Measurements from ENCODE around the gene LARP4B. TPM values are rescaled to one million over a fixed set of nuclear protein-coding genes. Genes with fewer than 3 reads are reported as not detected.

LARP4B gene
- total RNA-seq, 2 experiments from 2014 or later, result 64.8 to 143 TPM

DNA sequence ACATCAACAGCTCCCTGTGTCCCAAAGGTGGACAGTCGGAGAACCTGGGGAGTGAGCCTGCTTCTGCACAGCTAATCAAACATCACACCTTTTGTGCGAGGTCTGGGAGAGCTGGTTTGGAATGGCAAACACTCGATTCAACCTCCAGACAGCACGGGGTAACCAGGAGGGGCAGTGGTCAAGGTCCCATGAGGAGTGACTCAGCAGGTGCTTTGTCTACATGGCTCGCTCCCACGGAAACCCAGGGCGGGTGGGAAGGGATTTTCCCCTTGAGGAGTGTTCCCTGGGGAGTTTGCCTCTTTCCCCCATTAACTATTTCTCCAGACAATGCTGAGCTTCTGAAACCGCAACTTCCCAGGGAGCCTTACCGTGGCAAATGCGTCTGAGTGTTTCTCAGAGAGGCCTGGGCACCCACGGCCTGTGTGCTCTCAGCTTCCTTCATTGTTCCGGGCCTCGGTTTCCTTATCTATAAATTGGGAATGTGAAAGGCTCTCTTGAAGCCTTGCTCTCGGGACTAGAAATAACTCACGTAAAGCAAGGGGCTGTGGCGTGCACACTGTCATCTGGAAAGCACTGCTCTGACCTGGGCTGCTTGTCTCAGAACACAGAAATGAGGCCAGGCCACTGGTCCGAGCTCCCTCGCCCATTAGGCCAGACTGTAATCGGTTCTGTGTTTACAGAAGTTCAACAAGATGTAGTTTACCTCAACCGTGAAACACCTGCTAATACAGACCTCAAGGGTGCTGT lies 42.7 kb upstream of the LARP4B start:
- Histone ChIP-seq H3K36me3 (ENCODE audit: insufficient read depth, low read length) (no peaks in the 10 kb centered on the region), H3K27ac (ENCODE audit: low read depth, low read length, poor library complexity, severe bottlenecking) (no peak overlapping the region), H3K79me2 (ENCODE audit: insufficient read depth, low read depth, low read length) (no peaks in the 10 kb centered on the region), H3K4me3 (ENCODE audit: low read depth, low read length, poor library complexity, severe bottlenecking) (no peak overlapping the region), H4K20me1 (ENCODE audit: insufficient read depth, low read length) (no peaks in the 10 kb centered on the region), H3K9me3 (ENCODE audit: low read length) (peaks cover 8% of the 10 kb centered on the region), H2AFZ (ENCODE audit: low read length) (no peak overlapping the region), H3K4me2 (ENCODE audit: low read length) (no peak overlapping the region), H3K9me2 (ENCODE audit: insufficient read depth, low read length) (no peaks in the 10 kb centered on the region), H3K4me1 (ENCODE audit: insufficient read depth, low read length, poor library complexity, severe bottlenecking) (no peaks in the 10 kb centered on the region)
- TF ChIP-seq, protein P1, sequence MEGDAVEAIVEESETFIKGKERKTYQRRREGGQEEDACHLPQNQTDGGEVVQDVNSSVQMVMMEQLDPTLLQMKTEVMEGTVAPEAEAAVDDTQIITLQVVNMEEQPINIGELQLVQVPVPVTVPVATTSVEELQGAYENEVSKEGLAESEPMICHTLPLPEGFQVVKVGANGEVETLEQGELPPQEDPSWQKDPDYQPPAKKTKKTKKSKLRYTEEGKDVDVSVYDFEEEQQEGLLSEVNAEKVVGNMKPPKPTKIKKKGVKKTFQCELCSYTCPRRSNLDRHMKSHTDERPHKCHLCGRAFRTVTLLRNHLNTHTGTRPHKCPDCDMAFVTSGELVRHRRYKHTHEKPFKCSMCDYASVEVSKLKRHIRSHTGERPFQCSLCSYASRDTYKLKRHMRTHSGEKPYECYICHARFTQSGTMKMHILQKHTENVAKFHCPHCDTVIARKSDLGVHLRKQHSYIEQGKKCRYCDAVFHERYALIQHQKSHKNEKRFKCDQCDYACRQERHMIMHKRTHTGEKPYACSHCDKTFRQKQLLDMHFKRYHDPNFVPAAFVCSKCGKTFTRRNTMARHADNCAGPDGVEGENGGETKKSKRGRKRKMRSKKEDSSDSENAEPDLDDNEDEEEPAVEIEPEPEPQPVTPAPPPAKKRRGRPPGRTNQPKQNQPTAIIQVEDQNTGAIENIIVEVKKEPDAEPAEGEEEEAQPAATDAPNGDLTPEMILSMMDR (conservative IDR thresholded peaks at IDR 0.05; ENCODE audit: low read length), result no peak
- TF ChIP-seq EZH2phosphoT487 (IDR thresholded peaks at IDR 0.05; ENCODE audit: borderline replicate concordance, low read depth, low read length), result no peak
- CTCF ChIA-PET (ENCODE audit: unreplicated experiment), result interaction anchor here (0.6 kb wide), 1 partner anchor 630 kb away, joined by 4 read pairs; no protein-coding TSS in a partner anchor
- no peak for DNase-seq (ENCODE audit: low spot score)
- intact Hi-C loops (cut with micrococcal nuclease; ENCODE audit: unreplicated experiment), result no loop called here
- POLR2A ChIA-PET, result no interaction called here
- BruUV-seq (replicated peaks), result no TSS peak

DNA sequence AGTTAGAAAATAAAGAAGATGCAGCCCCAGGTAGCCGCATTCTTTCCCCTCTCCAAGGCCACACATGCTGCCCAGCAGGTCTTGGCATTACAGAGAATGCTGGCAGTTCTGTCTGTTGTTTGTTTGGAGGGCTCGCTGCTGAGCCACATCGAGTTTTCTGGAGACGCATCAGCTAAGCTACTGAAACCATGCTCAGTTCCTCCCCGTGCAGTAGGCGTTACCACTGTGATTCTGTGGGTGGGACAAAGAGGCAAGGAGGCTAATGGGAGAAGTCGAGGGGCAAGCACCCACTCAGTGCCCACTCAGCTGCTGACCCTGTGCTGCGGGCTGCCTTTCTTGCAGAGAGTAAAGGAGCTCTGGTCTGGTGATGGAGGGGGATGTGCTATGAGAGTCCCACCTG lies 41.3 kb upstream of the LARP4B start:
- Histone ChIP-seq H3K4me3 (ENCODE audit: low read depth, low read length, poor library complexity, severe bottlenecking) (no peak overlapping the region), H3K9me2 (ENCODE audit: insufficient read depth, low read length) (no peaks in the 10 kb centered on the region), H3K27ac (ENCODE audit: low read depth, low read length, poor library complexity, severe bottlenecking) (no peak overlapping the region), H2AFZ (ENCODE audit: low read length) (no peak overlapping the region), H3K9me3 (ENCODE audit: low read length) (no peaks in the 10 kb centered on the region), H3K36me3 (ENCODE audit: insufficient read depth, low read length) (no peaks in the 10 kb centered on the region), H3K4me1 (ENCODE audit: insufficient read depth, low read length, poor library complexity, severe bottlenecking) (no peaks in the 10 kb centered on the region), H3K4me2 (ENCODE audit: low read length) (no peak overlapping the region), H4K20me1 (ENCODE audit: insufficient read depth, low read length) (no peaks in the 10 kb centered on the region), H3K79me2 (ENCODE audit: insufficient read depth, low read depth, low read length) (no peaks in the 10 kb centered on the region)
- no peak for DNase-seq (ENCODE audit: low spot score)
- ChIA-PET CTCF (ENCODE audit: unreplicated experiment) (no interaction called here), POLR2A (no interaction called here)
- no TSS peak for BruUV-seq (replicated peaks)
- intact Hi-C loops (cut with micrococcal nuclease; ENCODE audit: unreplicated experiment), result no loop called here
- TF ChIP-seq, protein P1 (conservative IDR thresholded peaks at IDR 0.05; ENCODE audit: low read length), result no peak
- TF ChIP-seq EZH2phosphoT487 (IDR thresholded peaks at IDR 0.05; ENCODE audit: borderline replicate concordance, low read depth, low read length), result no peak

DNA sequence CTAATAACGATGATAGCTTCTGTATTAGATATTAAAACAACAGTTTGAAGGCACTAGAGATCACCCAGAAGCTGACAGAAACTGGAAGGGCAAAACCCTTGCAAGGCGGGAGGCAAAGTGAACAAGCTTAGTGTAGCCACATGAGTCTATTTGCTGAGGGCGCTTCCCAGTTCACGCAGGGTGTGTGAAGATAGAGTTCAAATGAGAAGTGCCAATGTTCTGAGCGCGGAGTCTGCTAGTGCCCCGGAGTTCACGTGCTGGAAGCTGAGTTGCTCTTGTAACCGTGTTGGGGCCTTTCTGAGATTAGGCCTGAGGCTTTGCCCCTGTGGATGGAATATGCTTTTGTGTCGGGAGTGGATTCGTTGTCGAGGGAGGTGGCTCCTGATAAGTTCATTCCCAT lies 40.1 kb upstream of the LARP4B start:
- H3K4me1 ChIP-seq (ENCODE audit: insufficient read depth, low read length, poor library complexity, severe bottlenecking), result no peaks in the 10 kb centered on the region
- H3K4me2 ChIP-seq (ENCODE audit: low read length), result no peak overlapping the region
- H3K4me3 ChIP-seq (ENCODE audit: low read depth, low read length, poor library complexity, severe bottlenecking), result no peak overlapping the region
- no peak overlapping the region for H2AFZ ChIP-seq (ENCODE audit: low read length)
- no peaks in the 10 kb centered on the region for H4K20me1 ChIP-seq (ENCODE audit: insufficient read depth, low read length)
- H3K36me3 ChIP-seq (ENCODE audit: insufficient read depth, low read length), result no peaks in the 10 kb centered on the region
- no peaks in the 10 kb centered on the region for H3K79me2 ChIP-seq (ENCODE audit: insufficient read depth, low read depth, low read length)
- H3K9me2 ChIP-seq (ENCODE audit: insufficient read depth, low read length), result no peaks in the 10 kb centered on the region
- no peak for DNase-seq (ENCODE audit: low spot score)
- H3K27ac ChIP-seq (ENCODE audit: low read depth, low read length, poor library complexity, severe bottlenecking), result no peak overlapping the region
- ChIA-PET CTCF (ENCODE audit: unreplicated experiment) (no interaction called here), POLR2A (no interaction called here)
- TF ChIP-seq, protein P1 (conservative IDR thresholded peaks at IDR 0.05; ENCODE audit: low read length), result no peak
- no peak for TF ChIP-seq EZH2phosphoT487 (IDR thresholded peaks at IDR 0.05; ENCODE audit: borderline replicate concordance, low read depth, low read length)
- BruUV-seq (replicated peaks), result no TSS peak
- intact Hi-C loops (cut with micrococcal nuclease; ENCODE audit: unreplicated experiment), result no loop called here
- H3K9me3 ChIP-seq (ENCODE audit: low read length), result no peaks in the 10 kb centered on the region

All from OCI-LY7 (cell line).